OCI-LY1 (cell line): ENCODE results near the gene NXPH4.
A peak's percentile ranks its signal among the peaks of the same experiment; 100 is the strongest.

ENCODE experiments used
- EZH2 ChIP-seq: fragments of 200-600 bp; sonication (generic), shearing (Covaris generic); IDR thresholded peaks from 2 replicates; pipeline ENCODE4 v1.8.0; 2017; ENCODE audit warnings: borderline replicate concordance, mixed run types, mild to moderate bottlenecking, antibody characterized with exemption, low read length, moderate library complexity, mixed read lengths
- TF ChIP-seq, protein P1 (sequence below): fragments of 200-600 bp; sonication (generic), shearing (Covaris generic); IDR thresholded peaks from 2 replicates; pipeline ENCODE4 v1.5.1; 2017; ENCODE audit warnings: mild to moderate bottlenecking, antibody characterized with exemption, low read length, moderate library complexity, mixed read lengths

GRCh38 chr12:57211791-57212700 lies 4.5 kb upstream of the NXPH4 start:
- no peak for TF ChIP-seq EZH2
- TF ChIP-seq, protein P1, sequence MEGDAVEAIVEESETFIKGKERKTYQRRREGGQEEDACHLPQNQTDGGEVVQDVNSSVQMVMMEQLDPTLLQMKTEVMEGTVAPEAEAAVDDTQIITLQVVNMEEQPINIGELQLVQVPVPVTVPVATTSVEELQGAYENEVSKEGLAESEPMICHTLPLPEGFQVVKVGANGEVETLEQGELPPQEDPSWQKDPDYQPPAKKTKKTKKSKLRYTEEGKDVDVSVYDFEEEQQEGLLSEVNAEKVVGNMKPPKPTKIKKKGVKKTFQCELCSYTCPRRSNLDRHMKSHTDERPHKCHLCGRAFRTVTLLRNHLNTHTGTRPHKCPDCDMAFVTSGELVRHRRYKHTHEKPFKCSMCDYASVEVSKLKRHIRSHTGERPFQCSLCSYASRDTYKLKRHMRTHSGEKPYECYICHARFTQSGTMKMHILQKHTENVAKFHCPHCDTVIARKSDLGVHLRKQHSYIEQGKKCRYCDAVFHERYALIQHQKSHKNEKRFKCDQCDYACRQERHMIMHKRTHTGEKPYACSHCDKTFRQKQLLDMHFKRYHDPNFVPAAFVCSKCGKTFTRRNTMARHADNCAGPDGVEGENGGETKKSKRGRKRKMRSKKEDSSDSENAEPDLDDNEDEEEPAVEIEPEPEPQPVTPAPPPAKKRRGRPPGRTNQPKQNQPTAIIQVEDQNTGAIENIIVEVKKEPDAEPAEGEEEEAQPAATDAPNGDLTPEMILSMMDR: peak; percentile 21
